VCaP (cell line): ENCODE results near the gene IL36RN.
"Not testable (repeated sequence)": the region's sequence is repeated elsewhere in the genome, so short reads cannot be mapped to it uniquely, and the experiment has no call there.

ENCODE experiments used
- H3K27ac ChIP-seq: fragments of 450-650 bp; 2 replicates; pipeline ENCODE4 v1.5.1; 2017
- CTCF ChIP-seq: fragments of 450-650 bp; conservative IDR thresholded peaks from 2 replicates; pipeline ENCODE4 v1.5.1; 2017; ENCODE audit warnings: mild to moderate bottlenecking, moderate library complexity

Gene IL36RN

GRCh38 chr2:113092864-113093612, 34.0 kb downstream of the IL36RN start:
- H3K27ac ChIP-seq, result no peak overlapping the region
- no peak for TF ChIP-seq CTCF

- TF ChIP-seq CTCF, result no peak
- no peak overlapping the region for H3K27ac ChIP-seq
Observed at GRCh38 chr2:113093613-113093977, 34.6 kb downstream of the IL36RN start.

- not testable (repeated sequence) for H3K27ac ChIP-seq
Observed at GRCh38 chr2:113096306-113096705, 37.3 kb downstream of the IL36RN start.

- not testable (repeated sequence) for H3K27ac ChIP-seq
Observed at GRCh38 chr2:113096842-113097618, 38.0 kb downstream of the IL36RN start.

GRCh38 chr2:113098041-113098440, 39.0 kb downstream of the IL36RN start:
- TF ChIP-seq CTCF, result no peak
- no peak overlapping the region for H3K27ac ChIP-seq

GRCh38 chr2:113098532-113098931, 39.5 kb downstream of the IL36RN start:
- TF ChIP-seq CTCF, result no peak
- no peak overlapping the region for H3K27ac ChIP-seq

- no peak overlapping the region for H3K27ac ChIP-seq
- TF ChIP-seq CTCF, result no peak
Observed at GRCh38 chr2:113102133-113102532, 43.1 kb downstream of the IL36RN start.

GRCh38 chr2:113103277-113103676, 44.3 kb downstream of the IL36RN start:
- H3K27ac ChIP-seq, result no peak overlapping the region
- no peak for TF ChIP-seq CTCF
